Fibroblast of gingiva (primary cell): ENCODE results near the gene BABAM2.
A peak's percentile ranks its signal among the peaks of the same experiment; 100 is the strongest.
"Not testable (repeated sequence)": the region's sequence is repeated elsewhere in the genome, so short reads cannot be mapped to it uniquely, and the experiment has no call there.

ENCODE experiments used
- DNase-seq: peaks from one replicate; pipeline ENCODE4 v3.0.0-alpha.2; 2011; ENCODE audit warnings: low read depth

The BABAM2 gene

DNA sequence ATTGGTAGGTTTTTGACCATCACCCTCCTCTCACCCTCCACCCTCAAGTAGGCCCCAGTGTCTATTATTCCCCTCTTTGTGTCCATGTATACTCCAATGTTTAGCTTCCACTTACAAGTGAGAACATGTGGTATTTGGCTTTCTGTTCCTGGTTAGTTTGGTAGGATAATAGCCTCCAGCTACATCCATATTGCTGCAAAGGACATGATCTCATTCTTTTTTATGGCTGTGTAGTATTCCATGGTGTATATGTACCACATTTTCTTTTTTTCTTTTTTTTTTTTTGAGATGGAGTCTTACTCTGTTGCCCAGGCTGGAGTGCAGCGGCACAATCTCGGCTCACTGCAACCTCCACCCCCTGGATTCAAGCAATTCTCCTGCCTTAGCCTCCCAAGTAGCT lies 88.2 kb downstream of the BABAM2 start:
- DNase-seq, result not testable (repeated sequence)

GRCh38 chr2:27980242-27980641 lies 89.7 kb downstream of the BABAM2 start:
- DNase-seq, result no peak

DNA sequence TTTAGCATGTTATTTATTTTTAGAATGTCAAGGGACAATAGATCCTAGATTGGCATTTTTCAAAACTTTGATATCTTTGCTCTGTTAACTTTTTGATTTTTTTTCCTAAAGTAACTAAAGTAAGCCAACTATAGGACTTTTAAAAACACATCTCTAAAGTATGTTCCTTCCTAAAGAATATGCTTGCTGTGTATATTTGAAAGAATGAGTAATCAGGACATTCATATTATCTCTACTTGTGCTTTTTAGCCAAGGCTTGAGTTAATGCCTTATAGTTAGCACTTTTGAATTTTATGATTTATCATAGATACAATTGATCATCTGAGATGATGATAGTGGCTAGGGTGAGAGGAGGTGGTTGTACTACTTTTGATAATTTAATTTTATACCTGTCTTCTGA lies 93.6 kb downstream of the BABAM2 start:
- DNase-seq, result no peak

GRCh38 chr2:27988306-27988705 lies 97.8 kb downstream of the BABAM2 start:
- DNase-seq, result no peak

DNA sequence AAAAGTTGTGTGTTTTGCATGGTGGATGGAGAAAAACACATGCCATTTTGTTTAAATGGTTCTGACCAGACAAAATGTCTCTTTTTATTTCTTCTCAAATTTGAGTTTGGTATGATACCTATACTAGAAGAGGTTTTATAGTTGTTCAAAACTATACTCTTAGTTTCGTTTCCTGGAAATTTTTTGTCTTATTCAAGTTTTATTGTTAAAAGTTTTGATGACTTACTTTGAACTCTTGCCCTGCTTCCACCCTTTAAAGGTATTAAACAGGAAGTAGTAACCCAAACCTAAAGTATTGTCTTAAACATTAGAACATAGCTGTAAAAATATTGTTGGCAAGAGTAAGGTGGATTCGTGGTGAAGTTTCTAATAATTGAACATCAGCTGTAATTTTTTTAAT lies 98.2 kb downstream of the BABAM2 start:
- DNase-seq, result no peak

- no peak for DNase-seq
Measured at GRCh38 chr2:27989149-27989548, 98.6 kb downstream of the BABAM2 start.

DNA sequence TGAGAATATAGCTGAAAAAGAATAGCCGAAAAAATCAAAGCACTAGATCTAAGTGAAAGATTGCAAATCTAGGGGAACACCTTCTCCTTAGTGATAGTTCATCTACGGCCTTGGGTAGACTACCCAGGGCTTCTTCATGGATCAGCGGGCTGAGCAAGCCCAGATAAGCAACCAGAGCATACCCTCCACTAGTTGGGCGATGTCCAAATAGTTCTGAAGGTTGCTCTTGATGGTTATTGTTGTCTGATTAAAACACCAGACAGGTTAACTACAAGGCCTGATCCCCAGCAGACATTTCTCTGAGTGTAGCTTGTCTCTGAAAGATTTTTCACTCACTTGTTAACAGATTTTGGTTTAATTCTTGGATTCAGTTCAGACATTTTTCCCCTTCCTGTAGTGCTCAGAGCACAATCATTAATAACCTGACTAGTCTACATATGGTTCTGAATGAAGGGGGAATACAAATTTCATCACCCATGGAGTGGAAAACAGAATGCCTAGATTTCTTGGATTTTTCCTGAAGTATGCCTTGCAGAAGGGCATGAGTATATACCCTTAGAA lies 99.6 kb downstream of the BABAM2 start:
- DNase-seq, result no peak

DNA sequence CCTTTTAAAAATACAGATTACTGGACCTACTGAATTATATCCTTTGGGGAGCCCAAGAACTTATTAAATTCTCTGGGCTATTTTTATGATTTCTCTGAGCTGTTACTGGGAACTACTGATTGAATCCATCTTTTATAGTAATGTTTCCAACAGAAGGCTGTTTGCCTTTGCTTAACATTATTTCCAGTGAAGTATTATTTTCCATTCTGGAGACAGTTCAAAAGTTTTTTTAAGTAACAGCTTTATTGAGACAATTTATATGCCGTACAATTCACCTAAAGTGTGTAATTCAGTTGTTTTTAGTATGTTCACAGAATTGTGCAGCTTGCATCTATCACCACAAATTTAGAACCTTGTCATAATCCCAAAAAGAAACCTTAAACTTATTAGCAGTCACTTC lies 100.6 kb downstream of the BABAM2 start:
- peak; percentile 29 for DNase-seq

DNA sequence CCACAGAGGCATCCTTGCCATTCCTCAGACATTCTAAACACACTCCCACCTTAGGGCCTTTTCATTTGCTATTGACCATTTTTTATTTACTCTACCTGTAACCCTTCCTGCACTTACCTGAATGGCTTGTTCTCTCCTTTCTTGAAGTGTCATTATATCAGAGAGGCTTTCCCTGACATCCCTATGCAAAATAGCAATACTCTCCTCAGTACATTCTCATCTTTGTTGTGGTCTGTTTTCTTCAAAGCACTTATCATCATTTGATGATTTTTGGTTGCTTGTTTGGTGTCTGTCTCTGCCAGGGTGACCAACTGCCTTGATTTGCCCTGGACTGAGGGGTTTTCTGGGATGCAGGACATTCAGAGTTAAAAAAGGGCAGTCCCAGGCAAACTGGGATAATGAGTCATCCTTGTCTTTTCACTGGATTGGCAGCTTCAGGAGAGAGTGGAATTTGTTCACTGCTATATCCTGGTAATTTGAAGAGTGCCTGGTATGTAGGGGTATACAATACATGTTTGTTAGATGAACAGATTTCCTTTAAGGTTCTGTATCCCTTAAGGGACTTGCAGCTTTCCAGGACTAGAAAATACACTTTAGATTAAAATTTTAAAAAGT lies 102.4 kb downstream of the BABAM2 start:
- DNase-seq, result peak; percentile 56

DNA sequence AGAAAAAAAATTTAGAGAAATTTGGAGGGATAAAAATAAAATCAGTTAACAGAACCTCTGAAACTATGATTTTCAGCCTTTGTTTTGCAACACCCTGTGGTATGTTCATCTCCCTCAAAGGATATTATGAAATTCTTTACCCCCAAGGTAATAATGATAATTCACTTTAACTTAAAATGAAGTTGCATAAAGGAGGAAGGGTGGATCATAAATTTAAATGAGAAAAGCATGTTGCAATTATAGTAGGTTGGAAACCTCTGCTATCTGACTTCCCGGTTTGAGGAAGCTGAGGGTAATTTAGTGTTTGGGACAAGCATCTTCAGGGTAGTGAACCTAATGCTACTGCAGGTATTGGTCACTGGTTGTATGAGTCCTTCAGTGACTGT lies 102.9 kb downstream of the BABAM2 start:
- DNase-seq, result peak; percentile 53

DNA sequence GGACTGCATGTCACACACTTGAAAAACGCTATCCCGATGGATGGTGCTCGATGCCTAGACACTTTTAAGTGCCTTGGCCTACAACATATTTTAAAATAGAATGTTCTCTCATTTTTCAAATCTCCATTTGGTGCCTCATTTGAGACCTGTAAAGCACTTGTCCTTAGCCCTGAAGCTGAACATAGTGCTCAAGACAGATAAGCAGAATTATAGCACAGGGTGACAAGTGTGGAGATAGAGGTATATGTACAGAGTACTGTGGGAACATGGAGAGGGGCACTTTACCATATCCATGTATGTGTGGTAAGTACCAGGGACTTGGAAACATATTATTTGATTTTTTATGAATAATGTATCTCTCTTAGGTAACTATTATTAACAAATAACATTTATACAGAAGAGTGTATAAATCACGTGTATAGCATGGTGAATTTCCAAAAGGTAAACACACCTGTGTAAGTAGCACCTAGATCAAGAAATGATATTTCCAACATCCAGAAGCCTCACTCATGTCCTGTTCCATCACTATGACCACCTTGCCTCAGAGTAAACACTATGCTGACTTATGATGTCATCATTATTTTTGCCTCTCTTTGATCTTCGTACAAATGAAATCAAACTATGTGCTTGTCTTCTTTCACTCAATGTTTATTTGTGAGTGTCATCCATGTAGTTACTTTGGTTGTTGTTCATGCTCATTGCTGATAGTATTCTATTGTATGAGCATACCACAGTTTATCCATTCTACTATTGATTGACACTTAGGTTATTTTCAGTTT lies 103.6 kb downstream of the BABAM2 start:
- DNase-seq, result no peak

GRCh38 chr2:27996156-27996922 lies 105.8 kb downstream of the BABAM2 start:
- no peak for DNase-seq

- DNase-seq, result no peak
Measured at GRCh38 chr2:28000287-28000686, 109.8 kb downstream of the BABAM2 start.

DNA sequence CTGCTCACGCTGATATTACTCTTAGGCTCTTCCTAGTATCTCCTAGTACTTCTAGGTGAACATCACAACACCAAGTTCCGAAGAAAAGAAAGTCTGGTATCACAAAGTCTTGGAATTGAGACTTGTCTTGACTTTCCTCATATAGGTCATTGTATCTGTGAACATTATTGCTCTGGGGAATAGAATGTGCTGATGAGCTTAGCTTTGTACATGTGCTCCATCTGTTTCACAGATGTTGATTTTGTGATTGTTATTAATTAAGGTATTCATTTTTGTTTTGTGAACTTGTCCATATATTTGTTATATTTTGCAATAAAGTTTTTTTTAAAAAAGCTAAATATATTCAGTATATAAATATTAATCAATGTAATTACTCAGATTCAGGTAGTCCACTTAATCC lies 111.7 kb downstream of the BABAM2 start:
- no peak for DNase-seq

GRCh38 chr2:28004086-28004485 lies 113.6 kb downstream of the BABAM2 start:
- DNase-seq, result peak; percentile 61

DNA sequence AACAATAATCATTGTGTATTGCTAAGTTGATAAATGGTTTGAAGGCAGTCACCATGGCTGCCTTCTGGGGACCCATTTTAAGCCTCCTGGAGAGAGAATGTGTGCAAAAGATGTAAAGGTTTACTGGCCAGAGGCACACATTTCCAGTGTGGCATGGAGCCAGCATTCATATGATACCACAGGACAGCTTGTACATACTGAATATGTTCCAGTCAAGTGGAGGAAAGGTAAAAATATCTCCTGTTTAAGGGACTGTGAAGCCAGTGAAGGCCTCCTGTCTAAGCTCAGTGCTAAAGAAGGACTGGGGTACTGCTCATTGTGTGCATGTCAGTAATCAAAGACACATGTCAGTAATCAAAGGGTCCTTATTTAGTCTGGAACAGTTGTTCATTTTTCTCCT lies 119.2 kb downstream of the BABAM2 start:
- peak; percentile 41 for DNase-seq

GRCh38 chr2:28011322-28011737 lies 120.8 kb downstream of the BABAM2 start:
- DNase-seq, result no peak

DNA sequence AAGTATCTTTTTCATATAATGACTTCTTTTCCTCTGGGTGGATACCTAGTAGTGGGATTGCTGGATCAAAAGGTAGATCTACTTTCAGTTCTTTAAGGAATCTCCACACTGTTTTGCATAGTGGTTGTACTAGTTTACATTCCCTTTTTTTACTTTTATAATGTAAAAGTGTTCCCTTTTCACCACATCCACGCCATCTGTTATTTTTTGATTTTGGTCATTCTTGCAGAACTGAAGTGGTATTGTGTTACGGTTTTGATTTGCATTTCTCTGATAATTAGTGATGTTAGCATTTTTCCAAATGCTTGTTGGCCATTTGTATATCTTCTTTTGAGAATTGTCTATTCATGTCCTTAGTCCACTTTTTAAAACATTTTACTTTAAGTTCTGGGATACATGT lies 127.9 kb downstream of the BABAM2 start:
- not testable (repeated sequence) for DNase-seq

DNA sequence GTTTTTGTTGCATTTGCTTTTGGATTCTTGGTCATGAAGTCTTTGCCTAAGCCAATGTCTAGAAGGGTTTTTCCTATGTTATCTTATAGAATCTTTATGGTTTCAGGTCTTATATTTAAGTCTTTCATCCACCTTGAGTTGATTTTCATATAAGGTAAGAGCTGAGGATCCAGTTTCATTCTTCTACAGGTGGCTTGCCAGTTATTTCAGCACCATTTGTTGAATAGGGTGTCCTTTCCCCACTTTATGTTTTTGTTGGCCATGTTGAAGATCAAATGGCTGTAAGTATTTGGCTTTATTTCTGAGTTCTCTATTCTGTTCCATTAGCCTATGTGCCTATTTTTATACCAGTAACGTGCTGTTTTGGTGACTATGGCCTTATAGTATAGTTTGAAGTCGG lies 129.0 kb downstream of the BABAM2 start:
- not testable (repeated sequence) for DNase-seq

- no peak for DNase-seq
Measured at GRCh38 chr2:28021898-28022297, 131.4 kb downstream of the BABAM2 start.

- DNase-seq, result no peak
Measured at GRCh38 chr2:28025123-28025522, 134.6 kb downstream of the BABAM2 start.

GRCh38 chr2:28026230-28026629 lies 135.7 kb downstream of the BABAM2 start:
- DNase-seq, result not testable (repeated sequence)

GRCh38 chr2:28028025-28028424 lies 137.5 kb downstream of the BABAM2 start:
- no peak for DNase-seq
